ENCODE results near the gene C12orf76.
A peak's percentile ranks its signal among the peaks of the same experiment; 100 is the strongest.
"Not testable (repeated sequence)": the region's sequence is repeated elsewhere in the genome, so short reads cannot be mapped to it uniquely, and the experiment has no call there.

The C12orf76 gene

GRCh38 chr12:110023059-110023980 is 25.0 kb downstream of the C12orf76 start:
- no peak for DNase-seq (ENCODE audit: low read depth in 2 of 2)

- no peak for DNase-seq (ENCODE audit: low read depth in 2 of 2)
Observed at GRCh38 chr12:110020956-110021355, 27.4 kb downstream of the C12orf76 start.

- DNase-seq (ENCODE audit: low read depth in 2 of 2), result no peak
Observed at GRCh38 chr12:110015132-110015531, 33.2 kb downstream of the C12orf76 start.

- DNase-seq (ENCODE audit: low read depth in 2 of 2), result no peak
Observed at GRCh38 chr12:110012659-110013058, 35.7 kb downstream of the C12orf76 start.

- DNase-seq (ENCODE audit: low read depth in 2 of 2), result no peak
Observed at GRCh38 chr12:110012137-110012536, 36.2 kb downstream of the C12orf76 start.

- DNase-seq (ENCODE audit: low read depth in 2 of 2), result no peak
Observed at GRCh38 chr12:110010853-110011723, 37.2 kb downstream of the C12orf76 start.

- not testable (repeated sequence) for DNase-seq (ENCODE audit: low read depth in 2 of 2)
Observed at GRCh38 chr12:110008681-110009398, 39.5 kb downstream of the C12orf76 start.

GRCh38 chr12:110007881-110008280 is 40.4 kb downstream of the C12orf76 start:
- no peak for DNase-seq (ENCODE audit: low read depth in 2 of 2)

- DNase-seq (ENCODE audit: low read depth in 2 of 2), result no peak
Observed at GRCh38 chr12:110006115-110006514, 42.2 kb downstream of the C12orf76 start.

GRCh38 chr12:110005319-110005973 is 42.9 kb downstream of the C12orf76 start:
- no peak for DNase-seq (ENCODE audit: low read depth in 2 of 2)

GRCh38 chr12:110004598-110004997 is 43.7 kb downstream of the C12orf76 start:
- DNase-seq (ENCODE audit: low read depth in 2 of 2), result no peak

GRCh38 chr12:110002676-110003515 is 45.4 kb downstream of the C12orf76 start:
- no peak for DNase-seq (ENCODE audit: low read depth in 2 of 2)

GRCh38 chr12:110001596-110001995 is 46.7 kb downstream of the C12orf76 start:
- DNase-seq (ENCODE audit: low read depth in 2 of 2), result no peak

GRCh38 chr12:109999983-110000505 is 48.3 kb downstream of the C12orf76 start:
- no peak for DNase-seq (ENCODE audit: low read depth in 2 of 2)

- no peak for DNase-seq (ENCODE audit: low read depth in 2 of 2)
Observed at GRCh38 chr12:109999649-109999971, 48.7 kb downstream of the C12orf76 start.

GRCh38 chr12:109998904-109999648 is 49.2 kb downstream of the C12orf76 start, which contains the start of gene ANKRD13A:
Gene ANKRD13A, plus strand, starts transcription at chr12:109999430. Its CDS starts 259 bp downstream, at chr12:109999689.
- DNase-seq (ENCODE audit: low read depth in 2 of 2), result peak; percentile 55 to 83

- no peak for DNase-seq (ENCODE audit: low read depth in 2 of 2)
Observed at GRCh38 chr12:109998241-109998903, 50.0 kb downstream of the C12orf76 start.

GRCh38 chr12:109997393-109997792 is 50.9 kb downstream of the C12orf76 start:
- no peak for DNase-seq (ENCODE audit: low read depth in 2 of 2)

- no peak for DNase-seq (ENCODE audit: low read depth in 2 of 2)
Observed at GRCh38 chr12:109996483-109996853, 51.9 kb downstream of the C12orf76 start.
